Pancreas (tissue), 10 donors: ENCODE results near the gene NR2E1. TPM values are rescaled to one million over a fixed set of nuclear protein-coding genes. Genes with fewer than 3 reads are reported as not detected.

Experiments
- ATAC-seq, 4 donors: fragments of 200-7000 bp; cut with Tn5 transposase; one replicate each; pipeline versions ENCODE4 v1.8.0 to v1.9.1; 2020; ENCODE audit warnings: mild to moderate bottlenecking in 4 of 4, moderate library complexity in 4 of 4
- DNase-seq, 6 donors: peaks; one replicate each; pipeline ENCODE4 v3.0.0-alpha.2; 2020
- FAIRE-seq: peaks from 2 replicates; lab custom pipeline; 2012; peaks lifted over from hg19 to GRCh38; lab: Jason Lieb, UNC
- H3K27ac ChIP-seq, 4 donors: fragments of 200-600 bp; sonication (generic); 1 replicate in 3 of 4; 2 replicates in 1 of 4; pipeline versions ENCODE4 v1.5.0 to v1.8.0; 2020
- H3K27me3 ChIP-seq, 4 donors: fragments of 200-600 bp; one replicate each; pipeline ENCODE4 v1.8.0; 2021
- H3K36me3 ChIP-seq, 3 donors: fragments of 200-600 bp; sonication (generic) in 1 of 3; one replicate each; pipeline versions ENCODE4 v1.5.0 to v1.8.0; 2020 to 2021
- H3K4me1 ChIP-seq, 3 donors: fragments of 200-600 bp; one replicate each; pipeline ENCODE4 v1.8.0; 2021
- H3K4me3 ChIP-seq, 4 donors: fragments of 200-600 bp; sonication (generic) in 2 of 4; one replicate each; pipeline versions ENCODE4 v1.5.0 to v1.8.0; 2020 to 2021
- H3K9me3 ChIP-seq, 4 donors: fragments of 200-600 bp; one replicate each; pipeline ENCODE4 v1.8.0; 2021
- WGBS, 2 donors: extraction: QIAGEN DNeasy Blood & Tissue Kit; methylation state at CpG; one replicate each; pipeline ENCODE4 v1.1.7; 2013; 5-methylcytosine and 5-hydroxymethylcytosine counted together
- intact Hi-C, 3 donors: fragments of 100-400 bp; cut with DNase I; formaldehyde crosslinking; loops; one replicate each; pipeline versions ENCODE4 v1.11.1 to v1.14.2; 2022
- polyA plus RNA-seq, 2 donors: library from polyadenylated mRNA; stranded (reverse); fragments of 200-250 nt; gene quantifications; one replicate each; pipeline ENCODE4 v1.2.3, GENCODE V29; 2013
- total RNA-seq, 6 donors: library from RNA; stranded (reverse); fragmentation: NEBNext Ultra II Directional in 4 of 6; extraction: Animal tissue kit (Norgen Biotek cat#: 25700) in 4 of 6; gene quantifications; one replicate each; pipeline versions ENCODE4 v1.2.1 to v1.2.4, GENCODE V29; 2021 to 2023
- TF ChIP-seq, protein P1 (sequence below), 4 donors: fragments of 200-600 bp; sonication (generic) in 3 of 4; IDR thresholded peaks; one replicate each; pipeline versions ENCODE4 v1.5.0 to v1.8.0; 2021; ENCODE audit warnings: antibody characterized with exemption in 4 of 4
- donor health status: healthy with polysubstance abuse.
- donor health status: DM: no; HTN: no; CAD: no; lungs with moderate emphysema.
- donor health status: DM: no; HTN: no; CAD: no.
- donor health status: control.
- donor health status: control.
- donor health status: Bipolar disorder and iron deficiency.
- donor health status: DM: yes; HTN: yes; CAD: no.
- donor health status: DM: no; HTN: no; CAD: no.
- donor health status: DM: no; HTN: no; CAD: no.
- donor health status: DM: yes; HTN: yes; CAD: no.

Gene NR2E1
- total and polyA plus RNA-seq, 8 donors, result 0.02 to 0.19 (median 0.06) TPM; not detected in 5

DNA sequence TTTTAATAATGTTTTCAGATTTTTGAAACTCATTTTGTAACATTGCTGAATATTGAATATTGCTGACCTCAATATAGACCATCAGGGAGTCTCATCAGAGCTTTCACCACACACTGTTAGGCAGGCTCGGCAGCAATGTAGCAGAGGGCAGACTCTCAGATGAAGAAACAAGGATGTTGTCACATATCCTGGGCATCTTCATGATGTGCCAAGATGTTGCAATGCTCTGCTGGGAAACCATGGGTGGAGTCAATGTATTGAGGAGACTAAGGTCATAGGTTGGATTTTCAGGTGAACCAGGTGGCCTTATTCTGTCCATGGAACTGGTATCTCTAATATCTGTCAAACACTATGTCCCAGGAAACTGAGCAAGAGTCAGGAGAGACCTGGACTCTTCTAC, 27.3 kb downstream of the NR2E1 start:
- Histone ChIP-seq H3K27ac (no peak overlapping the region), H3K4me3 (no peak overlapping the region), H3K36me3 (no peaks in the 10 kb centered on the region), H3K4me1 (no peaks in the 10 kb centered on the region), H3K27me3 (no peaks in the 10 kb centered on the region), H3K9me3 (no peaks in the 10 kb centered on the region)
- ATAC-seq (no peak), DNase-seq (no peak), FAIRE-seq (no peak)
- WGBS, 2 donors, result 89 to 98% methylated on average over 1 of the region's 1 CpG
- intact Hi-C loops, result no loop called here
- TF ChIP-seq, protein P1, sequence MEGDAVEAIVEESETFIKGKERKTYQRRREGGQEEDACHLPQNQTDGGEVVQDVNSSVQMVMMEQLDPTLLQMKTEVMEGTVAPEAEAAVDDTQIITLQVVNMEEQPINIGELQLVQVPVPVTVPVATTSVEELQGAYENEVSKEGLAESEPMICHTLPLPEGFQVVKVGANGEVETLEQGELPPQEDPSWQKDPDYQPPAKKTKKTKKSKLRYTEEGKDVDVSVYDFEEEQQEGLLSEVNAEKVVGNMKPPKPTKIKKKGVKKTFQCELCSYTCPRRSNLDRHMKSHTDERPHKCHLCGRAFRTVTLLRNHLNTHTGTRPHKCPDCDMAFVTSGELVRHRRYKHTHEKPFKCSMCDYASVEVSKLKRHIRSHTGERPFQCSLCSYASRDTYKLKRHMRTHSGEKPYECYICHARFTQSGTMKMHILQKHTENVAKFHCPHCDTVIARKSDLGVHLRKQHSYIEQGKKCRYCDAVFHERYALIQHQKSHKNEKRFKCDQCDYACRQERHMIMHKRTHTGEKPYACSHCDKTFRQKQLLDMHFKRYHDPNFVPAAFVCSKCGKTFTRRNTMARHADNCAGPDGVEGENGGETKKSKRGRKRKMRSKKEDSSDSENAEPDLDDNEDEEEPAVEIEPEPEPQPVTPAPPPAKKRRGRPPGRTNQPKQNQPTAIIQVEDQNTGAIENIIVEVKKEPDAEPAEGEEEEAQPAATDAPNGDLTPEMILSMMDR (IDR thresholded peaks at IDR 0.05), result no peak

DNA sequence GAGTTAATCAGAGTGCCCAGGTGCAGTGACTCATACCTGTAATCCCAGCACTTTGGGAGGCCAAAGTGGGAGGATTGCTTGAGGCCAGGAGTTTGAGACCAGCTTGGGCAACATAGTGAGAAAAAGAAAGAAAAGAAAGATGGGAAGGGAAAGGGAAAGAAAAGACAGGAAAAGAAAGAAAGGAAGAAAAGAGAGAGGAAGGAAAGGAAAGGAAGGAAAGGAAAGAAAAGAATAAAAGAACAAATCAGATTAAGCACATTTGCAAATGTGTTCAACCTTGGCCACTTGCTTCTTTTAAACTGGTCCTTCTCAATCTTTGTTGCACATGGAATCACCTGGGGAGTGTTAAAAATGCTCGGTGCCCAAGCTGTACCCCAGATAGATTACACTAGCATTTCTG, 28.0 kb downstream of the NR2E1 start:
- TF ChIP-seq, protein P1 (IDR thresholded peaks at IDR 0.05), result no peak
- no peaks in the 10 kb centered on the region for H3K9me3 ChIP-seq
- no peaks in the 10 kb centered on the region for H3K36me3 ChIP-seq
- H3K27me3 ChIP-seq, result no peaks in the 10 kb centered on the region
- no peak overlapping the region for H3K27ac ChIP-seq
- DNase-seq, result no peak
- intact Hi-C loops, result no loop called here
- no peaks in the 10 kb centered on the region for H3K4me1 ChIP-seq
- WGBS, 2 donors, result 73 to 87% methylated on average over 1 of the region's 1 CpG
- H3K4me3 ChIP-seq, result no peak overlapping the region
- ATAC-seq, result no peak
- FAIRE-seq, result no peak

DNA sequence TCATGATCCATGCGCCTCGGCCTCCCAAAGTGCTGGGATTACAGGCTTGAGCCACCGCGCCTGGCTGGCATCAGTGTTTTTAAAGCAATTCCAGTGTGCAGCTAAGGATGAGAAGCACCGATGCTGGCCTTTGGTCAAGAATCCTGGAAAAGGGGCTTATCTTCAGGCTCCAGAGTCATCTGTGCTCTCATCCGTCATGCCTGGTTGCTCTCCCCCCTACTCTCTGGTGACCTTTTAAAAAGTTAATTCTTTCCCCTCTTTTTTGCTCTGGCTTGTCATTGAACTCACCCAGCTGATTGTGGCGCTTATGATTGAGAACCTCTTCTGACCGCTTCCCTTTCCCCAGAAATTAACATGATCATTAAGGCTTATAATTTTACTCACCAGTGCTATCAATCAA, 28.7 kb downstream of the NR2E1 start:
- 86 to 93% methylated on average over 8 of the region's 8 CpGs for WGBS, 2 donors
- Histone ChIP-seq H3K4me3 (no peak overlapping the region), H3K27me3 (no peaks in the 10 kb centered on the region), H3K36me3 (no peaks in the 10 kb centered on the region), H3K4me1 (no peaks in the 10 kb centered on the region), H3K9me3 (no peaks in the 10 kb centered on the region), H3K27ac (no peak overlapping the region)
- FAIRE-seq (no peak), DNase-seq (no peak), ATAC-seq (no peak)
- intact Hi-C loops, result no loop called here
- TF ChIP-seq, protein P1 (IDR thresholded peaks at IDR 0.05), result no peak

DNA sequence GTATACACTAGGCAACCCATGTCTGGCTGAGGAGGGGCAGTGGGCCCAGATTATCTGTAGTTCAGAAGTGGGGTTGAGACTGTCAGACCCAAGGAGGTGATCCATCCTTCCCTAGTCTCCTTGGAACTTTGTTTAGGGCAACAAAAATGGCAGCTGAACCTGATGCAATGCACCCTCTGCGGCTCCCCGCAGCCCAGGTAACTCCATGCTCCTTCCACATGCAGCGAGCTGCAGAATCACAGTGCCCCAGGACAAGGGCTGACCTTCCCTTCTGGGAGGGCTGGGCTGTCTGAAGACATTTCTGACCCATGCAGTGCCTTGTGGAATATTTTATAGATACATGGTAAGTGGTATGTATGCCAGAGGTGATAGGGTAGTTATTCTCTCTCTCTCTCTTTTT, 29.4 kb downstream of the NR2E1 start:
- DNase-seq, result no peak
- H3K27me3 ChIP-seq, result no peaks in the 10 kb centered on the region
- no peaks in the 10 kb centered on the region for H3K9me3 ChIP-seq
- no peaks in the 10 kb centered on the region for H3K4me1 ChIP-seq
- ATAC-seq, result no peak
- no peak overlapping the region for H3K4me3 ChIP-seq
- intact Hi-C loops, result no loop called here
- WGBS, 2 donors, result 91 to 96% methylated on average over 3 of the region's 3 CpGs
- no peak overlapping the region for H3K27ac ChIP-seq
- no peaks in the 10 kb centered on the region for H3K36me3 ChIP-seq
- TF ChIP-seq, protein P1 (IDR thresholded peaks at IDR 0.05), result no peak
- no peak for FAIRE-seq

DNA sequence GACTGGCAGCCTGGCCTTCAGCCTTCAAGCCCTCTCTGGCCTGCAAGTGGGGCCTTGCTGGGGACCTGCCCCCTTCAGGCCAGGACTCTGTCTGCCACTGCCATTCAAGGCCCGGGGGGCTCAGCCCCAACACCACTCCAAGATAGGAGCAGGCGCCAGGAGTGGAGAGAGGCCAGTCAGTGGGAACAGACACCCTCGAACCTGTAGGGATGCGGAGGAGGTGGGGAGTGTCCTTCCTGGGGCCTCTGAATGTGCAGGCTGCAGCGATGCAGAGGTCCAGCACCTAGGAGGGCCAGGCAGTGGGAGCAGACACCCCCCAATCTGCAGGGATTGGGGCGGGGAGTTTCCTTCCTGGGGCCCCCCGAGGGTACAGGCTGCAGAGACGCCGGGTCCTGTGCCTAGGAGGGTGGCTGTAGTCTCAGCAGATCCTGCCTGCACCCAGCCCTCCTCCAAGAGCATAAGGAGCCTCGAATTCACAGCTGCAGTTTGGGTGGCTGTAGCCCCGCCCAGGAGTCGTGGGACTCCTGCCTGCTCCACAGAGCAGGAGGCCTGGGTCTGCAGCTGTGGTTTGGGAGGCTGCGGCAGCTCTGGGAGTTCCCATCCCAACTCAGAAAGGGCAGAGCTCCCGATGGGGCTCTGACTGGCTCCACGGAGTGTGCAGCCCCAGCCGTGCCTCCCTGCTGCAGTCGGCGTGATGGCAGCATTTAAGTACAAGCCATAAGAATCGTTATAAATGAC, 33.1 kb downstream of the NR2E1 start:
- Histone ChIP-seq H3K4me3 (no peak overlapping the region), H3K4me1 (peaks cover 0 to 4% (median 0%) of the 10 kb centered on the region in 3 donors), H3K27ac (no peak overlapping the region), H3K27me3 (no peaks in the 10 kb centered on the region), H3K9me3 (no peaks in the 10 kb centered on the region), H3K36me3 (no peaks in the 10 kb centered on the region)
- ATAC-seq, result no peak
- DNase-seq, result no peak
- TF ChIP-seq, protein P1 (IDR thresholded peaks at IDR 0.05), result no peak
- intact Hi-C loops, result no loop called here
- WGBS, 2 donors, result 77 to 86% methylated on average over 19 of the region's 19 CpGs
- no peak for FAIRE-seq
